NCI-H2029 treated with DMSO at 0.1 percent for 48 hours (cell line): Measurements from ENCODE around the gene NAV3.

Experiments used
- DNase-seq: peaks from one replicate; lab custom pipeline; 2025; lab: John Stamatoyannopoulos, UW

The NAV3 gene

DNA sequence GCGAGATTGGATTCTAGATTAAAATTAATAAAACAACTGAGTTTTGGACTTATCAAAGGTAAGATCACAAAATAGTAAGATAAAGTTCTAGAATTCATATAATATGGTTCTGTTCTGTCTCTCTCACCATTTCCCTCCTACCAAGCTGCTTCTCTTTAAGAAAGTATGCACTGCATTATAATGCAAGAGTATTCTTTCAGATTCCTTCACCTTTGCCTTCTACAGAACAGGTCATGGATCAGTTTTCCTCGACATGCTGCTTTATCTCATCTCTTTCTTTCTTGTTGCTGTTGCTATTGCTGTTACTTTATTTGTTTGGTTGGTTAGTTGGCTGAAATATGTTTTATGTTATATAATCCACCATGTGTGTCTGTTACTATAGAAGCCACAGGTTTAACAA is 357.0 kb downstream of the NAV3 start:
- no peak for DNase-seq

- no peak for DNase-seq
These were observed 359.0 kb downstream of the NAV3 start for GRCh38 chr12:78189656-78190055.

DNA sequence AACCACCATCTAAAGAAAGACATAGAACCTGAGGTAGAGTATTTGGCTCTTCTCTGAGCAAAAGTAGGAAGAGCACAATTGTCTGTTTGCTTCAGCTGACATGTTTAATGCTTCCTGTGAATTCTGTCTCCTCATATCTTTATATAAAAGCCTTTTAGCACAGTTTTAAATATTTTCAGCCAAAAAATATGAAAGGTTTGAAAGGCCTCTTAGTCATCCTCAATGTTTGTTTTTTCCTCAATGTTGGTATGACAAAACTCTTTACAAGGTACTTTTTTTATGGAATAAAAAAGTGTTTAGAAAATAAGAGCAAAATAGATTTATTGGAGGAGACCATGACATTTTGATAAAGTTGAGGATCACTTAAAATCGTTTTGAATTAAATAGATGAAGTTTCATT is 360.9 kb downstream of the NAV3 start:
- no peak for DNase-seq

DNA sequence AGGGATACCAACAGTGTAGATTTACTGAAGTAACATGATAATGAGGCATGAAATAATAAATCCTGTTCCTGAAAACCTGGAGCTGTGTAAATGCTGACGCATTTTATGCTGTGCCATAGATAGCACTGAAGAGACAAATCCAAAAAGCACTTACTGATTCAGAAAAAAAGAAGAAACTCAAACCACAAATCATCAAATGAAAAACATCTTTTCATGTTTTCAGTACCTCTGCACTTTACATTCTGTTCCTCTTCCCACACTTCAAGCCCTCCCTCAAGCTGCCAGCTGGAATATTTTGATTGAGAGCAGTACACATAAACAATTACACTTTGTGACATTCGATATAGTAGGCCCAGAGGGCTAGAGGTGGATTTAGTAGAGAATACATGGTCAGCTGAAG is 362.3 kb downstream of the NAV3 start:
- DNase-seq = no peak

GRCh38 chr12:78194448-78194847 is 363.8 kb downstream of the NAV3 start:
- no peak for DNase-seq

- no peak for DNase-seq
These were observed 368.2 kb downstream of the NAV3 start for GRCh38 chr12:78198896-78199295.

GRCh38 chr12:78199926-78200325 is 369.2 kb downstream of the NAV3 start:
- DNase-seq = no peak

GRCh38 chr12:78204926-78205325 is 374.2 kb downstream of the NAV3 start:
- DNase-seq = no peak

- DNase-seq = no peak
These were observed 377.4 kb downstream of the NAV3 start for GRCh38 chr12:78208092-78208491.

DNA sequence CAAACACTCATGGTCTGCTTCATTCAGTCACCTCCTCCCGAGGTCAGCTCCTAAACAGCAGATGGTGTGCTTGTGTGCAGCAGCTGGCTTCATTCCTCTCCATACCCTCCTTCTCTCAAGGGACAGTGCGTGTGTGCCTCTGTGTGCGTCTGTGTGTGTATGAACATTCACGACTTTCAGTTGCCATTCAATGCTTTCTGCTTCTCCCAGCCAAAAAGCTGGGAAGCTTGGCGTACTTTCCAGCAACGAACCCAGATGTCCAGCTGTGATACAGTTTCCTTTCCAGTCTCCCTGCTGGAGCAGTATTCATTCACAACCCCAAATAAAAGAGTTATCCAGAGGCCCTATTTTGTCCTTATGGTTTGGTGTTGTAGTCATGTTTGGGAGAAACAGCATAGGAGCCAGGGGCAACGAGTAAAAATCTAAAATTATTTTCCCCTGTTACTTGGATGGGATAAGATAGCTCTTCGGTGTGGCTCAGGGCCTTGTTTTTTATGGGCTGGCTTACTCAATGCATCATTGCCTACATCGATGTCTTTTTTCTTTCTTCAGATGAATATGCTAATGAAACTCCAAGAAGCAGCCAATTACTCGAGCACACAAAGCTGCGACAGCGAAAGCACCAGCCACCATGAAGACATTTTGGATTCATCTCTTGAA is 379.3 kb downstream of the NAV3 start:
- DNase-seq = peak; percentile 76

DNA sequence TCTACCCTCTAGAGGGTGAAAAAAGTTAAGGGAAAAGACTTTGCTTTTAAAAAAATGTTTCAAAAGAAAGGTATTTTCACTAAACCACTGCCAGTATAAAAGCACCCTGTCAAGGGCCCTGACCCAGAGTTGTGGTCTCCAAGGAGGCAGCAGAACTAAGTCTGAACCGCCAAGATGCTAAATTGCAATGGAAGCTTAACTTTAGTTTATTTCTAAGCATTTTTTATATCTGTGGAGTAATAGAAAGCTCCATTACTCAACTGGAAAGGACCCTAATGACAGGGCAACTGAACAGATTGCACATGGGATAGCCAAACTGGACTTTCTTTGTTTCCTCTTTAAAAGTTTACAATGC is 379.8 kb downstream of the NAV3 start:
- DNase-seq = no peak

- no peak for DNase-seq
These were observed 380.2 kb downstream of the NAV3 start for GRCh38 chr12:78210894-78211302.

DNA sequence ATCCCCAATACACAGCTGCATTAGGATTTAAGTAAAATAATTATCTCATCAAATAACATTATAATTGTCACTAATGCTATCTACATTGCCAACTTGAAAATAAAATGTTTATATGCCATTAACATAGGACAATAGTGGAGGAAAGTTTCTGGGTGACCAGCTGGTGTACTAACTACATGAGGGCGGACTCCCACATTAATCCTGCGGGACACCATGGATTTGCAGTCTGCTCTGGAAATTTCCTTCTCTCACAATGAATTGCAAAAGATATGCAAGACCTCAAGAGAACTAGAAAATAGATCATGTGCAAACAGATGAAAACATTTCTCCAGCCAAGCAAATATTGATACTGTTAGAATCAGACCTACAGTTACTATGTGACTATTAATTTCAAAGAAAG is 390.1 kb downstream of the NAV3 start:
- no peak for DNase-seq

DNA sequence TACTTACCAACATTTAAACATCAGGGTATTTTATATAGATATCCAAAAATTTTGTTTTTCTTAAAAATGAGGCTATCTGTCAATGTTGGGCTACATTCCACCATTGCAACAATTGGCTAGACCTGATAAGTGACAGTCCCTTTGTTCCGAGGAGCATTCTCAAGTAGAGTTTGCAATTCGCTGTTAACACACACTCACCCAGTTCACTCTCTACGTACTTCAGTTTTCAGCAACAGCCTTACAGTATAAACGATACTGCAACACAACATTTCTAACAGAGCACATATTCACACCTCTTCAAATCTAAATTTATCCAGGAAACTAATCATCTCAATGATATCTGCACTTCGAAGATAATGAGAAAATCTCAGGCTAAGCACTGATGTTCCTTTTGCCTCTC is 393.5 kb downstream of the NAV3 start:
- no peak for DNase-seq

GRCh38 chr12:78226763-78227162 is 396.1 kb downstream of the NAV3 start:
- no peak for DNase-seq

- DNase-seq = peak; percentile 30
These were observed 399.0 kb downstream of the NAV3 start for GRCh38 chr12:78229591-78230101.

DNA sequence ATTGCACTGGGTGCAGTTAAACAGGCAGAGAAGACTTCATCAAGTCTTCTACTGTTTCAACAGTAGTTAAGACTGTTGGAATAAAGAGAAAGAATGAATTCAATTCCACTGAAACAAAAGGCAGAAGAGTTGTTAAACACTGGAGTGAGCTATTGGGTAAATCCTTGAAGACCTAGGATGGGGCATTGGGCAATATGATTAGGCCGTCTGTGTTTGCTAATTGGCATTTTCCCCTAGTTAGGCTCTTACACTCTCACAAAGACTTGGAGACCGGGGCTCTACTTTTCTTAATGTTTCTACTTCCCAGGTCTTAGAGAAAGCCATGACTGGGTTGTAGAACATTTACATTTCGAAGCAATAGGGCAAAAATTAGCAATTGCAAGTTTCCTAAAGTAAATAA is 402.1 kb downstream of the NAV3 start:
- DNase-seq = no peak

- DNase-seq = no peak
These were observed 405.6 kb downstream of the NAV3 start for GRCh38 chr12:78236264-78236663.

DNA sequence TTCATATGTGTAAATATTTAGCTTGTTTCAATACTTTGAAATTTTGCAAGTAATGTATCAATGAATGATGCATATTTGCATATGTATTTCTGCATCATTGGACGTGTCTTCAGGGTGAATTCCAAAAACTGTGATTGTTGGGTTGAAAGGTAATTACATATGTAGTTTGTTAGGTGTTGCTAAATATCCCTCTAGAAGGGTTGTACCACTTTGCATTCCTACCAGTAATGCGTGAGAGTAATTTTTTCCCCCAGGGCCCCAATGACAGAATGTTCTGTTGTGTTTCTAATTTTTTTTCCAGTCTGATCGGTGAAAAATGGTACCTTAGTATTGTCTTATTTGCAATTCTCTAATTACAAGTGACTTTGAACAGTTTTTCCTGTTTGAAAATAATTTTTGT is 408.9 kb downstream of the NAV3 start:
- DNase-seq = no peak

DNA sequence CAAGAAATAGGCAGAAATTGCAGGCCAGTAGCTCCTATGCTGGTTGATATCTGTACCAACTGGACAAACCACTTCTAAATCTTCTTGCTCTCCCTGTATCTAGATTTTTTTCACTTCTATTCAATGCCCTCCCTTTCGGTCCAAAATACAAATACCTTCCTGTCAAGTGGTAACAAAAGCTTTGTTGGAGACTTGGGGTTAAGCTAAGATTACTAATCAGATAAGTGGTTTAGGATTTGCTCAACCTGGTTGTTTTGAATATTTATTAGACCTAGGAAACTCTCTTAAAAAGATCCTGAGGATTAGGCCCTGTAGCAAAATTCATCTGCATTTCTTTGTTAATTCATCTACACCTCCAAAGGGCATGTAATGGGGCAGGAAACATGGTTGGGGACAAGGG is 410.1 kb downstream of the NAV3 start:
- DNase-seq = peak; percentile 2

GRCh38 chr12:78241446-78241845 is 410.8 kb downstream of the NAV3 start:
- DNase-seq = peak; percentile 55

- no peak for DNase-seq
These were observed 414.3 kb downstream of the NAV3 start for GRCh38 chr12:78244916-78245507.

- no peak for DNase-seq
These were observed 417.6 kb downstream of the NAV3 start for GRCh38 chr12:78248321-78248720.

GRCh38 chr12:78249578-78249977 is 418.9 kb downstream of the NAV3 start:
- no peak for DNase-seq
